Hindlimb muscle (tissue), 1 donor: ENCODE measurements around the gene SORBS1. TPM values are rescaled to one million over a fixed set of nuclear protein-coding genes. Genes with fewer than 3 reads are reported as not detected.

Source experiments
- DNase-seq: peaks from one replicate; pipeline ENCODE4 v3.0.0-alpha.2; 2013
- polyA plus RNA-seq: library from polyadenylated mRNA; unstranded; fragments of 120-200 nt; gene quantifications from one replicate; pipeline ENCODE4 v1.2.1, GENCODE V29; 2013; ENCODE audit not compliant: insufficient read length

SORBS1 gene
- polyA plus RNA-seq, 1 donor, result 72.6 TPM

DNA sequence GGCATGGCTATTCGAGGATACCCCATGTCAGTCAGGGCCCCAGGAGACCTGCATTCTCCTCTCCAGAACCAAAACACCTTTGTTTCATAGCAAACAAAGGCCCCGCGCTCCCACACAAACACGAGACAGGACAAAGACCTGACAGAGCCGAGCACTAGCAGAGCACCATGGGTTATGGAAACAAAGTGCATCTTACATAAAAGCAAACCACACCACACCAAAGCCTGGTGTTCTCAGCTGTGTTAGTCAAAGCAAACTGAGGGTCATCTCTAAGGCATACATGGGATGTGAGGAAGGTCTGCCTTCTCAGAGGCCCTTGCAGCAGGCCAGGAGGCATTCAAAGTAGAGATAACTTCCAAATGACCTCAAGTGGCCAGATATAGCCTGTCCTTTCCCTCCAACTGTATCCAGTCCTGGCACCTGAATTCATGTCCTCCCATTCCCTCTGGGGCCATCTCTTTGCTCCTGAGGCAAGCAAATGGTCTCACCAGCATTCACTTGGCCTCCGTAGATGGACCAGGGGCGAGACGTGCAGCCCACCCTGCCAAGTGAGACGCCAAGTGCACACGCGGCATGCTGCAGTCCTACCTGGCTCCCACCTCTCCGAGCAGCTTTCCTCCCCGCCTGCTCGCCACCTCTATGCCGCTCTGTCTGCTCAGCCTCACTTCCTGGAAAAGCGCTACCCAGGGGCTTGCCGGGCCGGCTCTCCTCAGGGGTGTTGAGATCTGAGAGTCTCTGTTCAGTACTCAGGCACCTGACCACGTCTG is 225.1 kb downstream of the SORBS1 start:
- DNase-seq, result no peak

DNA sequence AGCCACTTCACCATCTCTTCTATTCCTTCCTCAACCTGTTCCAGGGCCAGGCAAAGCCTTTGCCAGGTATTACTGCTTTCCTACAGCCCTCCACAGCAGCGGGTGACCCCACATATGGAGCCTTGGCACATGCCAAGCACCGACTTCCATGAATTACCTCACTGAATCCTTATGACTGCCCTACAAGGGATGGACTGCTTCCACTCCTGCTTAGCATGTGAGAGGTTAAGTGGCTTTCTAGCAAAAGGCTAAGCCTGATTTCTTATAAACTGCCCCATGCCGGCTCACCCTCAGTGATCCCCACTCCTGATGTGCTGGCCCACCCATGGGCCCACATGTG is 226.4 kb downstream of the SORBS1 start:
- DNase-seq, result no peak

DNA sequence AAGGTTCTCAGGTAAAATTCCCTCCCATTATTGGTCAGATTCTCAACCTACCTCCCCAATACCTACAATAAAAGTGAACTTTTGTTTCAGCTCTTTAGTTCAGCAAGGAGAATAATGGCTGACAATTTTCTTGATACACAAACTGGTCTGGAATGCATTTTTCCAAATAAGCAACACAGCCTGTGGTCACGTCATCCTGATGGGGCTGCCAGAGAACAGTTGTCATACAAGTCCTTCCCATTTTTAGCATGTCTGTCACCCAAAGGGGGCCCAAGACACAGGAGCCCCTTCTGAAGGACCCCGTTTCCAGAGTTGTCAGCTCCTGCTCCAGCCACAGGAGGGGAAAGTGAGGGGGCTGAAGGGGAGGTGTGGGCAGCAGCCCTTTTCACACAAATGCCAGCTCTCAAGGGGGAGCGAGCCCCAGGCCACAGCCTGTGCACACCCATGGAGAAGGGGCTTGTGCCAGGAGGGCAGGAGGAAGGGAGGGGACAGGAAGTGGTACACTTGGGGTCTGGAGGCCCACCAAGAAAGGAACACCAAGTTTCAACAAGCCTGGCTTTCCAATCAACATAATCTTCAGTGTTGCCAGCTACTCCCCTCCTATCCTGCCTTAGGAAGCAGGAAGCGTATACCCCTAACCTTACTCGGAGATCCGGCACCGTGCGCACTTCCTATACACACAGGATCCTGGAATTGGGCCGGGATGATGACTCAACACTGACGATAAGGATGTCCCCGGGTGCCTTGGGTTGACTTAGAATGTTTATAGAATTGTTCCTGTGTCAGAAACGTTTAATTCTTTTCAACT is 227.0 kb downstream of the SORBS1 start:
- no peak for DNase-seq

DNA sequence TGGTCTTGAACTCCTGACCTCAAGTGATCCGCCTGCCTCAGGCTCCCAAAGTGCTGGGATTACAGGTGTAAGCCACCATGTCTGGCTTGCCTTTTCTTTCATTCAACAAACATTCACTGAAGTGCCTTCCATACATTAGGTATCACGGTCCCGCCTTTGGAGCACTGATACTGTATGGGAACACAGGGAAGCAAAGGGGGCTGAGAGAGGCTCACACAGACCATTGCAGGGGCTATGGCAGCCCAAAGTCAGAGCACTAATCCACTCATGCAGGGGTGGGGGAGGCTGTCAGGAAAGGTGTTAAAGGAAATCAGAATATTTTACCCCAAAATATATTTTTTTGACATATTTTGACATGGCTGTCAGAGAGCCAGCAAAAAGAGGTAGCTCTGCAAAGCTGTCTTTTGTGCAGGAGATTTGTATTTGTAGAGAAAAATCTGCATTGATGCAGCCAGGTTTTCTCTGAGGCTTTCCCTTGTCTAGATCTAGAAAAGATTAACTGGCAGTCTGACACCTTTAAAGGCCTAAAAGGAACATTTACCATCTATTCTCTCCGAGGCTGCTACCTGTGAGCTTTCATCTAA is 228.4 kb downstream of the SORBS1 start:
- no peak for DNase-seq

DNA sequence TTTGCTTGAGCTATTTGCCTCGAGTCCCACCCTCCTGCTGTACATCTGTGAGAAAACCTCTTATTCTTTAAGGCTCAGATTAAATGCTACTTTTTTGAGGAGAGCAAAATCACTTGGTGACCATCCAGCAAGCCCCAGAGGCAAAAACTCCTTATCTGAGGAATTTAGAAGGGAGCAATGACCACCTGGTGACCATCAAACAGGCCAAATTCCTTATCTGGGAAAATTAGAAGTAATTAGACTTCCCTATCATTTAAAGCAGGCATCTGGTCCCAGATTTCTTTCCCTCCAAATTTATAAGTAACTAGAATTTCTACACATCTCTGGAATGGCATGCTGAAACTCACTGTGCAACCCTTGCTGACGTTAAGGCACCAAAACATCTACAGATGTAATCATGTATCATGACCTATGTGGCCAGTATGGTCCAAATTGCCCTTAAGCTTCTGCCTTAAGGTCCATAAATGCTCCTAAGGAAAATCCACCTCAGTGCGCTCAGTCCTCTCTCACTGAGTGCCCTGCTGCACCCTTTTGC is 229.5 kb downstream of the SORBS1 start:
- DNase-seq, result no peak

DNA sequence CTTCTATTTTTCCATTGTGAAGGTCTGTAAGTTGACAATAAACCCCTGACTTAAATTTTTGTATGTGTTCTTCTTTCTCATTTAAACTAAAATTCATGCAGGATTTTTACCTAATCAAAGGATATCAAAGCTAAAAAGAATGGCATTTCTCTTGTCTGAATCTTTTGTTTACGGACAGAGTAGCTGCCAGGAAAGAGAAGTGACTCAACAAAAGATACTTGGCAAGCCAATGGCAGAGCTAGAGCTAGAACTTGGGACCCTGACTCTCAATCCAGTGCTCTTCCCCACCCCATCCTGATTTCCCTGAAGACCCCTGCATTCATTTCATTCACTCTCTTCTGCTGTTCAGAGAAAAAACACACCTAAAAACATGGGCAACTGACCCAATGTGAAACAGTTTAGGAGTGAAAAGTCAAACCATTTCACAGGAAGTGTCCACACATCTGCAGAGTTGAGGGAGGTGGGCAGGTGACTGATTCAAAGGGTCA is 230.2 kb downstream of the SORBS1 start:
- no peak for DNase-seq

- no peak for DNase-seq
Observed at GRCh38 chr10:95329296-95329695, 231.9 kb downstream of the SORBS1 start.

GRCh38 chr10:95328013-95328412 is 233.2 kb downstream of the SORBS1 start:
- DNase-seq, result no peak

DNA sequence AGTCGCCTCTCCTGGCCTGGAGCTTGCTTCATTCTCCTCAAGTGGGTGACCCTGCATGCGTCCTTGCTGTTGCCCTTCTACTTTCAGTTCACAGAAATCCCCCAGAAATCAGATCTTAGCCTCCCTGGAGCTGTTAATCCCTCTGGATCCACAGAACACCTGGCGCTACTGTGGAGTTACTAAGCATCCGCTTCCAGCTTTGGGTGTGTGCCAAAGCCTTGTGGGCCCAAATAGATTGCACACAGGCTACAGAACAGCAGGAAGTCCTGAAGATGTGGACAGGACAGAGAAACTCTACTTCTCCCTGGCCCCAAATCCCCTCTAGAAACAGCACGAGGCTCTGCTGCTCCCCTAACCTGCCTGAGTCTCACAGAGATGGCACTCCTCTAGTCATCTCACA is 233.8 kb downstream of the SORBS1 start:
- DNase-seq, result peak; percentile 23

- no peak for DNase-seq
Observed at GRCh38 chr10:95326396-95326795, 234.8 kb downstream of the SORBS1 start.

DNA sequence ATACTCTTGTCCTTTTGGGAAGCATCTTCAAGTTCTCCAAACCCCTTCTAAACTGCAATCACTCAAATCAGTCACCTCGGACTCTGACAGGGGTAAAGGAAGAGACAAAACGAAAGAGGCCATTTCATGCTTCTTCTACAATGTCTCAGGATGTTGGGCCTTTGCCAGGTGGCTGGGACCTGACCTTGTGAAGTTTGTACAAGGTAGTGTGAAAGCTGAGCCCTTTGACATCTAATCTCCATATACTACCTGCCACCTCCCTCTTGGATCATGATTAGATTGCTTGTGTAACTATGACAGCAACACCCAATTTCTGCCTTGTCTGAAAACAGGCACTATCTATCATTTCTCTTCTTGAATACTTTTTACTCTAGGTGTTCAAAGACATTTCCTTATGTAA is 235.3 kb downstream of the SORBS1 start:
- DNase-seq, result no peak

- no peak for DNase-seq
Observed at GRCh38 chr10:95324436-95325268, 236.5 kb downstream of the SORBS1 start.

DNA sequence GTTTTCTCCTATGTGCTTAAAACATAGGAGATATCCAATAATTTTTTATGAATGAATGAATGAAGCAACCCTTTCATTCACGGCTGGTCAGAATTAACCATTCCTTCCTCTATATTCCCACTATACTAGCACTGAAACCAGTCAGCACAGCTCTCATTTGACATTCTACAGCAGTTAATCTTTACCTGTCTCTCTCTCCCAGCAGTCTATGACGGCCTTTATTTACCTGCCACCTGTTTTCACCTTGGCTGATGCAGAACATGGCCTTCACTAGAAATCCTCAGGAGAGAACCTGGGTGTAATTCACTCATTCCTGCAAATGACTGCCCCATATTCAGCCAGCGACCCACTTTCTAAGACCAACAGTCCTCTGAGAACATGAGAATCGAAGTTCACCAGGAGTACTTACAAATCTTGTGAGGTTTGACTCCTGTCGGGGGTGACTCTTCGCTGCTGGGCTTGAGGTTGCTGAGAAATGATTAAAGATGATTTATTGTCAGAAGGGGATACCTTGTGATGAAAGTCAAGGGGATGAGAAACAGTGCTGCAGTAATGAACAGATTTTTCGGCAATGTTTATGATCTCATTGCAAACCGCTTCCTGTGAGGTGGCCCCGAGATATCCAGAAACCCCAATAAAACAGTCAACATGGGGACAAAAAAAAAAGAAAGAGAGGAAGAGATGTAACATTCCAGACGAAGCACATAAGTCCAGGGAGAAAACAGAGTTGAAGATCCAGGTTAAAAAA is 239.4 kb downstream of the SORBS1 start:
- no peak for DNase-seq

GRCh38 chr10:95319239-95319638 is 241.9 kb downstream of the SORBS1 start:
- no peak for DNase-seq

DNA sequence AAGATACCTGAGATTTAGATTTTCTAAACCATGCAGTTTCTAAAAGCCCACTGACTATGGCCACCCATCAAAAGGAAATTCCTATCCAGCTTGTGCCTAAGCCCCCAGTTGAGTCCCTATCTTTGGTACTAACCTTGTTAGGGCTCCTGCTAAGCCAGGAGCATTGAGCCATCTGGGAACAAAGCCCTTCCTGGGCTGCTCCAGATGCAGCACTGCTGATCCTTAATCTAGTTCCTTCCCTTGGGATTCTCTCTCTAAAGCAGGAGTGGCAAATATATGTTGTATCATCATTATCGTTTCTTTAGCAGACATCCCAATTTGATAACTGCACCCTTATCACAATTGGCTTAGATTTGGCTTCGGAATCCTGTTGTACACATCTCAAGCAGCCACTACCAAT is 245.7 kb downstream of the SORBS1 start:
- DNase-seq, result no peak

DNA sequence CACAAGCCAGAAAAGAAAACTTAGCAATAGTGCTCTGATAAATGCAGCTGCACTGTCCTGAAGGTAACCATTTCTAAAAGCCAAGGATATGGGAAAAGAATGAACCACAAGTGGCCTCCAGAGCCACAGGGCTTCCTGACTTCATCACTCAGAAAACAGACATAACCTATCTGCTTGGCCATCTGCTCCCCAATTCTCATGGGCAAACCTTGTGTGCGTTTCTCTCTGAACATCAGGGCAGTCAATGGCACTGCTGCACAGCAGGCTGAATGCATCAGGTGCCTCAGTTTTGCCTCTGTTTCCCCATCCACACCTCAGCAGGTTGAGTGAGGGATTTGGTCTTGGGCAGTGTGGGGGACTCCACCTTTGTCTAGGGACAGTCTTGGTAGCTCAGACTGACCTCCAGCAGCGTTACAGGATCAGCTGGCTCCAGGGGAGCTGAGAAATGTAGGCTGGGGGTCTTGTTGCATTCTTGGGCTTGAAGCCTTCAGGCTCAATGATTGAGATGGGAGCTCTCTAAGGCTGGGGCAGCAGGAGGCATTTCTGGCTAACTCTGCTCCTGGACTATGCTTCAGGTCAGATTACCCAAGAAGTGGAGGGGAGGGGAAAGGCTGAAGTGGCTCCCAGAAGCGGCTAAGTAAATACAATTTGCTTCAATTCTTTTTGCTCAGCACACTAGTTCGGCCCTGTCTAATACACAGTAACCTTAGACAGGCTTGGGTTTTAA is 246.8 kb downstream of the SORBS1 start:
- DNase-seq, result no peak

DNA sequence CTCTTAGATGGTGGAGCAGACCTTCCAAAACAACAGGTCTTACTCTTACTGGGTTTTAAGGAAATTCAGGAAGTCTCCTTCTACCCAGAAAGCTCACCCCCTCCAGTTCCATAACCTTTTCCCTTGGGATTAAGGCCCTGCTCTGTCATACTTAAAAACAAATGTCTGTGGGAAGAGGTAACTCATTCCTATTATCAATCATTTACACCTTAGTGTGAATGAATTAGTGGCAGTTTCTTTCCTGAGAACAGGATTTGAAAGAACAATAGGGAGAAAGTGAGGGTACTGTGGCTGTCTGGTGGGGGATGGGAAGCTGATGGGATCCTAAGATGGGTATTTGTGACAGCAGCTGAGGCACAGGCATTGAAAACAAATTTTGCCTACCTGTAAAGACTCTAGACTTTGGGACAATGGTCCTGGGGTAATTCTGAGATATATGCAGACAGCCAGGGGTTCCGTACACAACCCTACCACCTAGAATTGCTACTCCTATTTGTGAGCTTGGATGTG is 248.1 kb downstream of the SORBS1 start:
- DNase-seq, result no peak

DNA sequence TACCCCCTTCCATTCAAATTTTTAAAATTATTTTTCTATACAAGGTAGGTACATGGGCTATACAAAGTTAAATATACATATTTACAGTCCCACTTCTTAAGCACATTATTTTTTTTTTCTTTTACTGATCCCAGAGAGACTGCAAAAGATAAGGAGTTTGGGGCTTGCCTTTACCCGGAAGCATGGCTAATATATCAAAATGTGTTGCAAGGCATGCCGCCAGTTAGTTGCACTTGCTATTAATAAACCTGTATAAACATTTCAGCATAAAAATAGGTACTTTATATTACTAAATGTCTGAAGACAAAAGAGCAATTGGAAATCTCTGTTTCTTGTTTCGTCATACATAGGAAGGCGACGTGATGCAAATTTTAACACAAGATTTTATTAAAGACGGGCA is 248.9 kb downstream of the SORBS1 start:
- DNase-seq, result no peak

DNA sequence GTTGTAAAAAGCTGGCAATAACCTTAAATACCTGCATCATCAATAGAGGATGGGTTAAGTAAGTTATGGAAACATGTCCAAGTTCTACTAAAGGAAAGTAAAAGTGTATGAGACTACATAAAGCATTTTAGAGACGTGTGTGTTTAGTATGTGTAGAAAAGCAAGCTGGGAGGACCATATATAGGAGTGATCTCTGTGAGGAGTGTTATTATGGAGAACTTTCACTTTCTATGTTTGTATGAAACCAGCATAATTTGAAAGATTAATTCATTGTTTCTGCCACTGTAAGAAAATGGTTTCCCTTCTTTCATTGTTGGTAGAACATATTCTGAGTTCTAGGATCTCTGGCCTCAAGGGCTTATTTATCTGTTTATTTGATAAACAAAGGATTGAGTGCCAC is 251.2 kb downstream of the SORBS1 start:
- DNase-seq, result no peak

- no peak for DNase-seq
Observed at GRCh38 chr10:95308389-95309302, 252.5 kb downstream of the SORBS1 start.
